Measurements from ENCODE around the gene HDAC11. TPM values are rescaled to one million over a fixed set of nuclear protein-coding genes. Genes with fewer than 3 reads are reported as not detected.
A peak's percentile ranks its signal among the peaks of the same experiment; 100 is the strongest.

HDAC11 gene
- total RNA-seq, 4 donors from 2014 or later = 13.0 to 40.4 (median 15.8) TPM

DNA sequence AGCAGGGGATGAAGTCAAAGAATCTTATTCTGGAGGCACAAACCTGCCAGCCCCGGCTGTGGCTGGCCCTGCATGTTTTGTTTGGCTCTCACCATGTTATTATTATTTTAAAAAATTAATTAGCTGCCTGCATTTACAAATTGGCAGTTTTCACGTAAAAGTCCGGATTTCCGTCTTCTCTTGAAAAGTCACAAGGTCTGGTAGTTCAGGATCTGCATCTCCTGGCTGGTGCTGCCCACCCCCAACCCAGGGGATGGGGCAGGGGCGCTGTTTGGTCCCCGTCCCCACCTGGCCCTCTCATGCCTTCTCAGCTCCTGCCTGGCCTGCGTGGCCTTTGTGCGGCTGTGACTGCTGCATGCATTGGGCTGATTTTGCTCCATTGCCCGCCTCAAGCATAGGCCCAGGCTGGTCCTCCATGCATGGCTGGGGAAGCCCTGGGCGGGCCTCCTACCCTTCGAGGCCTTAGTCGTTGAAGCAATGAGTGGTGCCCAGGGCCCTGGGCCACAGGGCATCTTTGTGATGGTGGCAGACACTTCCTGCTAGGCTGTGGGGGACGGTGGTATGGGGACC lies 70.8 kb downstream of the HDAC11 start:
- DNase-seq (no peak), ATAC-seq (no peak)
- Histone ChIP-seq H3K4me1 (no peaks in the 10 kb centered on the region), H3K27ac (peak overlapping the region; percentile 37 to 67 (median 62)), H3K36me3 (no peaks in the 10 kb centered on the region), H3K4me3 (peak overlapping the region in 3 of 4 donors; percentile 0 to 44 (median 25)), H3K9me3 (no peaks in the 10 kb centered on the region), H3K27me3 (peaks cover 9 to 24% (median 12%) of the 10 kb centered on the region in 3 donors)
- in situ Hi-C loops (cut with MboI; ENCODE audit: low sequenced_read_pairs in 4 of 4) = no loop called here
- intact Hi-C loops (cut with DNase I; ENCODE audit: low total_unique reads) = no loop called here
- TF ChIP-seq, protein P1, sequence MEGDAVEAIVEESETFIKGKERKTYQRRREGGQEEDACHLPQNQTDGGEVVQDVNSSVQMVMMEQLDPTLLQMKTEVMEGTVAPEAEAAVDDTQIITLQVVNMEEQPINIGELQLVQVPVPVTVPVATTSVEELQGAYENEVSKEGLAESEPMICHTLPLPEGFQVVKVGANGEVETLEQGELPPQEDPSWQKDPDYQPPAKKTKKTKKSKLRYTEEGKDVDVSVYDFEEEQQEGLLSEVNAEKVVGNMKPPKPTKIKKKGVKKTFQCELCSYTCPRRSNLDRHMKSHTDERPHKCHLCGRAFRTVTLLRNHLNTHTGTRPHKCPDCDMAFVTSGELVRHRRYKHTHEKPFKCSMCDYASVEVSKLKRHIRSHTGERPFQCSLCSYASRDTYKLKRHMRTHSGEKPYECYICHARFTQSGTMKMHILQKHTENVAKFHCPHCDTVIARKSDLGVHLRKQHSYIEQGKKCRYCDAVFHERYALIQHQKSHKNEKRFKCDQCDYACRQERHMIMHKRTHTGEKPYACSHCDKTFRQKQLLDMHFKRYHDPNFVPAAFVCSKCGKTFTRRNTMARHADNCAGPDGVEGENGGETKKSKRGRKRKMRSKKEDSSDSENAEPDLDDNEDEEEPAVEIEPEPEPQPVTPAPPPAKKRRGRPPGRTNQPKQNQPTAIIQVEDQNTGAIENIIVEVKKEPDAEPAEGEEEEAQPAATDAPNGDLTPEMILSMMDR (IDR thresholded peaks at IDR 0.05 in 4 of 5, conservative IDR thresholded peaks at IDR 0.05 in 1 of 5) = no peak
- TF ChIP-seq POLR2A (IDR thresholded peaks at IDR 0.05) = no peak

DNA sequence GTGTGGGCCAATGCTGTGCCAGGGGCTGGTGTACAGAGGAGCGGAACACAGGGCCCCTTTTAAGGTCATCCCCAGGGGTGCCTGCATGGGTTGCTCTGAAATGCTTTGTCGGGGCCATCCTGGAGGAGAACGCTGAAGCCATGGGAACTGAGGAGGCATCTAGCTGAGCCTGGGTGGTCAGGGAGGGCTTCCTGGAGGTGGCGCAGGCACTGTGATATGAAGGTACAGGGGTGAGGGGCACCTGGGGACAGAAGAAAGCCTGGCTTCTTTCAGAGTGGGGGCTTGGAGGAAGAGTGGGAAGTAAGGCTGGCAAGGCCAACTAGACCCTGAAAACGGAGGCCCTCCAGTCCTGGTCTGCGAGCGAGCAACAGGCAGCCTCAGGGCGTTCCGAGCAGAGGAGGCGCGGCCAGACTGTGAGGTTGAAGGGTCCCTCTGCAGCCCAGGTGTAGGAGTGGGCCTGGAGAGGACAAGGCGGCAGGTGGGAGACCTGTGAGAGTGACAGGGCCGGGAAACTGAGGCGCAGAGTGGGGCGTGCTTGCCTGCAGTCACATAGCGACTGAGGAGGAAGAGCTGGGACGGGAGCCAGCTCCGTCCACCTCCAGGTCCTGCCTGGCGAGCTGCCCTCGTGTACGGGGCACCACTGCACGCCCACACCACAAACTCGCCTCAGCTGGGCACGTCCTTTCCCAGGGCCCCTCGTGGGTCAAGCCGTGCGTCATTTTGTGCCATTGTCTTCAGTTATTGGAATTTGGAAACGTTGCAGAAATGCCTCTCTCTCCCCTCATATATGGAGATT lies 72.9 kb downstream of the HDAC11 start:
- intact Hi-C loops (cut with DNase I; ENCODE audit: low total_unique reads) (no loop called here), in situ Hi-C loops (cut with MboI; ENCODE audit: low sequenced_read_pairs in 4 of 4) (no loop called here)
- H3K4me3 ChIP-seq = peak overlapping the region in 1 of 4 donors; percentile 12
- no peak for ATAC-seq
- H3K27me3 ChIP-seq = peaks cover 5 to 22% (median 12%) of the 10 kb centered on the region in 3 donors
- no peak for DNase-seq
- no peak for TF ChIP-seq POLR2A (IDR thresholded peaks at IDR 0.05)
- TF ChIP-seq, protein P1 (IDR thresholded peaks at IDR 0.05 in 4 of 5, conservative IDR thresholded peaks at IDR 0.05 in 1 of 5) = no peak
- no peaks in the 10 kb centered on the region for H3K36me3 ChIP-seq
- H3K27ac ChIP-seq = peak overlapping the region; percentile 48 to 61 (median 55)
- no peaks in the 10 kb centered on the region for H3K9me3 ChIP-seq
- no peaks in the 10 kb centered on the region for H3K4me1 ChIP-seq

DNA sequence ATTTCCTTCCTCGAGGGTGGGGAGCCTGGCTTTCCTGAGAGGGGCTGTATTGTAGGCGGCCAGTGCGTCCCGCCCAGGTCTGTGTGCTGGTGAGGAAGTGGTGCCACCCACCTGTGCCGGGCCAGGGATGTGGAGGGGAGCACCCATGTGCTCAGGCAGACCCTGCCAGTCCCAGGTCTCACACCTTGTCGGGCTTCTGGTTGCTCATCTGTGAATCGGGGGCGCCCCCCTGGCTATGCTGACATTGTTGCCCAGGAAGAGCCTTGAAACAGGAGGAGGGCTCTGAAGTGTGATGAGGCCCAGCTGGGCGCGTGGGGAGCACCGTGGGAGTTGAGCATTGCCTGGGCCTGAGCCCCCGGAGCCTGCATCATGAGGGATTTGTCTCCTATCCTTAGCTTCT lies 73.6 kb downstream of the HDAC11 start:
- no peak for DNase-seq
- TF ChIP-seq POLR2A (IDR thresholded peaks at IDR 0.05) = no peak
- TF ChIP-seq, protein P1 (IDR thresholded peaks at IDR 0.05 in 4 of 5, conservative IDR thresholded peaks at IDR 0.05 in 1 of 5) = no peak
- no peak overlapping the region for H3K4me3 ChIP-seq
- peak overlapping the region; percentile 42 to 61 (median 52) for H3K27ac ChIP-seq
- no peaks in the 10 kb centered on the region for H3K36me3 ChIP-seq
- no peak for ATAC-seq
- in situ Hi-C loops (cut with MboI; ENCODE audit: low sequenced_read_pairs in 4 of 4) = no loop called here
- H3K27me3 ChIP-seq = peaks cover under 1 to 16% (median 9%) of the 10 kb centered on the region in 3 donors
- no peaks in the 10 kb centered on the region for H3K4me1 ChIP-seq
- H3K9me3 ChIP-seq = no peaks in the 10 kb centered on the region
- intact Hi-C loops (cut with DNase I; ENCODE audit: low total_unique reads) = no loop called here

DNA sequence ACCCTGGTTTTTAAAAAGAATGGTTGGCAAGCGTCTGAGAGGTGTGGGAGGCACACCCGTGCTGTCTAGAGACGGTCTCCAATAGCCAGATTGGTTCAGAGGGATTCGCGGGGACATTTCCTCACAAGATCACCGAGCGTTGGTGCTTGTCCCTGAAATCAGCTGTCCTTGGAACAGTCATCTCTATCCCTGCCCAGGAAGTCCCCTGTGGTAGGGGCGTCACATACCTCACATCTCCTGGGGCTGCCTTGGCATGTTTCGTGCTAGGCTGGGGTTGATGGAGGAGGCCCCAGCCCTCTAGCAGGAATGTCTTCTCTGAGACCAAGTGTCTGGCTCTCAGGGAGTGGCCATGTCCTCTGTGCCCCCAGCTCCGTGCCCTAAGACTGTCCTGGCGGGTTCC lies 75.6 kb downstream of the HDAC11 start:
- H3K4me1 ChIP-seq = no peaks in the 10 kb centered on the region
- H3K27ac ChIP-seq = peak overlapping the region; percentile 29 to 55 (median 46)
- intact Hi-C loops (cut with DNase I; ENCODE audit: low total_unique reads) (no loop called here), in situ Hi-C loops (cut with MboI; ENCODE audit: low sequenced_read_pairs in 4 of 4) (no loop called here)
- TF ChIP-seq, protein P1 (IDR thresholded peaks at IDR 0.05 in 4 of 5, conservative IDR thresholded peaks at IDR 0.05 in 1 of 5) = no peak
- TF ChIP-seq POLR2A (IDR thresholded peaks at IDR 0.05) = no peak
- peaks cover 0 to under 1% (median 0%) of the 10 kb centered on the region in 3 donors for H3K27me3 ChIP-seq
- no peaks in the 10 kb centered on the region for H3K9me3 ChIP-seq
- H3K36me3 ChIP-seq = no peaks in the 10 kb centered on the region
- peak in 1 of 2 donors; percentile 62 for DNase-seq
- H3K4me3 ChIP-seq = no peak overlapping the region
- ATAC-seq = peak in 1 of 2 donors; percentile 53

Other genes with a start within 250 kb of the HDAC11 start
- gene NUP210, start 60.0 kb upstream of the HDAC11 start, total RNA-seq = 1 to 10 TPM; 1.7 to 3.6 (median 2.7) TPM
- 10 to 100 TPM; 28.9 to 45.7 (median 34.0) TPM for gene FBLN2, start 68.8 kb downstream of the HDAC11 start, total RNA-seq

Data from gastrocnemius medialis (tissue), 4 donors.